GM12865 (cell line): ENCODE results near the gene HNRNPLL.
"Not testable (repeated sequence)": the region's sequence is repeated elsewhere in the genome, so short reads cannot be mapped to it uniquely, and the experiment has no call there.

Experiments used
- DNase-seq: peaks from one replicate; pipeline ENCODE4 v3.0.0; 2010; ENCODE audit warnings: low read depth
- H3K4me3 ChIP-seq: 2 replicates; pipeline ENCODE4 v1.5.1; 2011; ENCODE audit warnings: mild to moderate bottlenecking, low read depth, low read length, control low read depth
- CTCF ChIP-seq: IDR thresholded peaks from 2 replicates; pipeline ENCODE4 v1.5.1; 2011; ENCODE audit warnings: low read length, control low read depth, low read depth, inconsistent platforms; ENCODE audit not compliant: insufficient read depth; ENCODE audit errors: missing control alignments

The HNRNPLL gene

DNA sequence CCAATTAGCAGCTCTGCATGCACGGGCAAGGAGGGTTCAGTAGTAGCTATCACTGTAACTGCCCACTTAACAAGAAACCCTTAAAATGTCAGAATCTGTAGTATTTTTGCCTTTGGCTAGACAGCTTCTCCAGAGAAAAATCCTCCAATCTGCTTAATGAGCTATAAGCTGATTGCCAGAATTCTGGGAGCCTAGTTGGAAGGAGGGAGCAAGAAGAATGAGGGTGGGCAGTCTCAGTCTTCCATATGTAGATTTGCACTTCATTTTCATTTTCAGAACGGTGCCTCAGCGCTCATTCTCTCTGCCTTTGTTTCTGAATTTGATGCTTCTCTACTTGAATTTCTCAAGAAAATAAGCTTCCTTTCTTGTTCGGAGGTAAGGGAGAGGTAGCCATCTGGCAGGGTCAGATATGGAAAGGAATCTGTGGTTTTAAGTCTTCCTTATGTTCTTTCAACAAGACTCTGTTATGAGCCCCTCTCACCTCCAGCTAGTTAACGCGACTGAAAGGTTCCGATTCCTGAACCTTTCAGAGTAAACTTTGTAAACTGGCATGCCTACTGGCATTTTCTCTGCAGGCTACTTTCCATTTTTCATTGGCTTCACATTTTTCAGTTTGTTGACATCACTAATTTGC is 53.5 kb downstream of the HNRNPLL start:
- no peak for DNase-seq
- TF ChIP-seq CTCF = no peak
- H3K4me3 ChIP-seq = no peak overlapping the region

- TF ChIP-seq CTCF = no peak
- no peak overlapping the region for H3K4me3 ChIP-seq
- no peak for DNase-seq
Measured at GRCh38 chr2:38547791-38548190, 54.9 kb downstream of the HNRNPLL start.

- no peak for DNase-seq
- H3K4me3 ChIP-seq = no peak overlapping the region
- no peak for TF ChIP-seq CTCF
Measured at GRCh38 chr2:38546585-38546984, 56.1 kb downstream of the HNRNPLL start.

DNA sequence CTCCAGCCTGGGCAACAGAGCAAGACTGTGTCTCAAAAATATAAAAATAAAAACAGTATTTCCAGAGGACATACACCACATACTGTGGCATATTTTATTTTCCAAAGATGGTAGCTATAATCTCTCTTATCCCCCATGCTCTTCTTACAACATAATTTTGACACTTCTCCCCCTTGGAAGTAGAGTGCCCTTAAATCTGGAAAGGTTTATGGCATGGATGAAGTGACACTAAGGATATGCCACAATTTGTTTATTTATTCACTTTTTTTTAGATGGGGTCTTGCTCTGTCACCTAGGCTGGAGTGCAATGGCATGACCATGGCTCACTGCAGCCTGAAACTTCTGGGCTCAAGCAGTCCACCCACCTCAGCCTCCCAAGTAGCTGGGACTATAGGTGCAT is 56.7 kb downstream of the HNRNPLL start:
- no peak for DNase-seq
- no peak overlapping the region for H3K4me3 ChIP-seq
- TF ChIP-seq CTCF = no peak

- not testable (repeated sequence) for DNase-seq, H3K4me3 ChIP-seq
Measured at GRCh38 chr2:38542248-38542631, 60.5 kb downstream of the HNRNPLL start.

GRCh38 chr2:38540580-38541286 is 62.0 kb downstream of the HNRNPLL start:
- no peak for DNase-seq
- no peak for TF ChIP-seq CTCF
- no peak overlapping the region for H3K4me3 ChIP-seq

GRCh38 chr2:38539086-38539485 is 63.6 kb downstream of the HNRNPLL start:
- no peak overlapping the region for H3K4me3 ChIP-seq
- no peak for DNase-seq
- TF ChIP-seq CTCF = no peak
